ENCODE measurements around the gene TTC39A. TPM values are rescaled to one million over a fixed set of nuclear protein-coding genes. Genes with fewer than 3 reads are reported as not detected.
"Not testable (repeated sequence)": the region's sequence is repeated elsewhere in the genome, so short reads cannot be mapped to it uniquely, and the experiment has no call there.

Gene TTC39A
- total RNA-seq, 2 donors from 2014 or later = 80.4 to 114 TPM

- intact Hi-C loops (cut with DNase I, micrococcal nuclease) = no loop called here
- DNase-seq (no peak), ATAC-seq (no peak)
These were observed 45.3 kb downstream of the TTC39A start for GRCh38 chr1:51285055-51285454.

- intact Hi-C loops (cut with DNase I, micrococcal nuclease) = no loop called here
- ATAC-seq = peak; percentile 86
- DNase-seq = peak in 1 of 2 donors; percentile 43
These were observed 45.8 kb downstream of the TTC39A start for GRCh38 chr1:51284487-51284954.

GRCh38 chr1:51283979-51284378 lies 46.4 kb downstream of the TTC39A start:
- DNase-seq = no peak

GRCh38 chr1:51282605-51283004 lies 47.8 kb downstream of the TTC39A start:
- ATAC-seq (no peak), DNase-seq (no peak)
- intact Hi-C loops (cut with DNase I, micrococcal nuclease) = no loop called here

More at GRCh38 chr1:51283979-51284378, 46.4 kb downstream of the TTC39A start:
- intact Hi-C loops (cut with DNase I, micrococcal nuclease) = no loop called here
- ATAC-seq = peak; percentile 3

- intact Hi-C loops (cut with DNase I, micrococcal nuclease) = no loop called here
- ATAC-seq (no peak), DNase-seq (no peak)
These were observed 48.6 kb downstream of the TTC39A start for GRCh38 chr1:51281807-51282206.

GRCh38 chr1:51280321-51280978 lies 49.9 kb downstream of the TTC39A start:
- DNase-seq (no peak), ATAC-seq (no peak)
- intact Hi-C loops (cut with DNase I, micrococcal nuclease) = no loop called here

GRCh38 chr1:51276286-51276685 lies 54.1 kb downstream of the TTC39A start:
- DNase-seq = no peak
- no peak for ATAC-seq
- intact Hi-C loops (cut with DNase I, micrococcal nuclease) = no loop called here

GRCh38 chr1:51274676-51275075 lies 55.7 kb downstream of the TTC39A start:
- DNase-seq = no peak
- no peak for ATAC-seq
- intact Hi-C loops (cut with DNase I, micrococcal nuclease) = no loop called here

GRCh38 chr1:51272916-51273315 lies 57.4 kb downstream of the TTC39A start:
- DNase-seq (no peak), ATAC-seq (no peak)
- intact Hi-C loops (cut with DNase I, micrococcal nuclease) = no loop called here

- DNase-seq = no peak
- intact Hi-C loops (cut with DNase I, micrococcal nuclease) = no loop called here
- ATAC-seq = no peak
These were observed 59.6 kb downstream of the TTC39A start for GRCh38 chr1:51270751-51271150.

GRCh38 chr1:51268634-51269033 lies 61.7 kb downstream of the TTC39A start:
- no peak for DNase-seq
- no peak for ATAC-seq
- intact Hi-C loops (cut with DNase I, micrococcal nuclease) = no loop called here

GRCh38 chr1:51266791-51267190 lies 63.6 kb downstream of the TTC39A start:
- intact Hi-C loops (cut with DNase I, micrococcal nuclease) = no loop called here
- ATAC-seq (no peak), DNase-seq (no peak)

- intact Hi-C loops (cut with DNase I, micrococcal nuclease) = no loop called here
- DNase-seq (no peak), ATAC-seq (no peak)
These were observed 64.2 kb downstream of the TTC39A start for GRCh38 chr1:51266181-51266580.

- ATAC-seq = no peak
- intact Hi-C loops (cut with DNase I, micrococcal nuclease) = no loop called here
- DNase-seq = no peak
These were observed 64.7 kb downstream of the TTC39A start for GRCh38 chr1:51265618-51266017.

GRCh38 chr1:51264451-51264850 lies 65.9 kb downstream of the TTC39A start:
- DNase-seq = no peak
- no peak for ATAC-seq
- intact Hi-C loops (cut with DNase I, micrococcal nuclease) = no loop called here

- ATAC-seq (no peak), DNase-seq (no peak)
- intact Hi-C loops (cut with DNase I, micrococcal nuclease) = no loop called here
These were observed 67.0 kb downstream of the TTC39A start for GRCh38 chr1:51263147-51263877.

- DNase-seq = no peak
- no peak for ATAC-seq
- intact Hi-C loops (cut with DNase I, micrococcal nuclease) = no loop called here
These were observed 75.0 kb downstream of the TTC39A start for GRCh38 chr1:51255331-51255730.

GRCh38 chr1:51253691-51254090 lies 76.7 kb downstream of the TTC39A start:
- intact Hi-C loops (cut with DNase I, micrococcal nuclease) = no loop called here
- DNase-seq (no peak), ATAC-seq (no peak)

GRCh38 chr1:51252366-51252765 lies 78.0 kb downstream of the TTC39A start:
- no peak for ATAC-seq
- intact Hi-C loops (cut with DNase I, micrococcal nuclease) = no loop called here
- DNase-seq = no peak

GRCh38 chr1:51251165-51251564 lies 79.2 kb downstream of the TTC39A start:
- DNase-seq; intact Hi-C loops (cut with DNase I, micrococcal nuclease); ATAC-seq: not testable (repeated sequence)

All from left colon (tissue), 2 donors.